Esophagus squamous epithelium (tissue), 4 donors: ENCODE data around the gene OPALIN.

Source experiments
- CTCF ChIP-seq, 6 experiments: fragments of 450-650 bp in 4 of 6; fragments of 200-600 bp in 2 of 6; sonication (generic) in 2 of 6; IDR thresholded peaks; one replicate each; pipeline ENCODE4 v1.5.1; 2016 to 2019; ENCODE audit warnings: antibody characterized with exemption in 6 of 6, mild to moderate bottlenecking in 4 of 6, moderate library complexity in 4 of 6
- POLR2A ChIP-seq, 4 donors: fragments of 450-650 bp; IDR thresholded peaks; one replicate each; pipeline ENCODE4 v1.6.1; 2017; ENCODE audit warnings: antibody characterized with exemption in 4 of 4, mild to moderate bottlenecking in 4 of 4, moderate library complexity in 3 of 4

- TF ChIP-seq CTCF (IDR thresholded peaks at IDR 0.05) (no peak), POLR2A (IDR thresholded peaks at IDR 0.05) (no peak)
Measured at GRCh38 chr10:96369890-96370583, 11.2 kb upstream of the OPALIN start.
